ENCODE measurements around the gene CLNK. TPM values are rescaled to one million over a fixed set of nuclear protein-coding genes. Genes with fewer than 3 reads are reported as not detected.

Gene CLNK
- total RNA-seq, 1 donor from 2014 or later, result not detected

DNA sequence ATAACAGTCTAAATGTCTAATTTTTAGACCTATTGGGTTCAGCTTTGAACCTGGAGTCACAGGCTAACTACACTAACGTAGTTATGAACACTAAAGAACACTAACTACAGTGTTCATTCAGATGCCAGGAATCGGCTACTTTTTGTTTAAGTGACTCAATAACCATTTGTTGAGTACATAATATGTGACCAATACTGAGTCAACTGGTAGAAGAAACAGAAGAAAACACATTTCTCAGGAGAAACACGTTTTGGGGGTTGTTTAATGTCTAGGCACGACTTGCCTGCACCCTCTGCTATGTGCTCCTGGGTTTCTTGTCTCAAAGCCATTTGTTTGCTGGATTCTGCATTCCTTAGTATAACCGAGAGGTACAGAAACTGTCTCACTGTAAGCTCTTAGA lies 18.6 kb upstream of the CLNK start:
- Histone ChIP-seq H3K27ac (ENCODE audit: low read depth, low read length) (no peak overlapping the region), H3K36me3 (ENCODE audit: control insufficient read depth in 3 of 3, insufficient read depth in 3 of 3, low read length in 3 of 3) (no peaks in the 10 kb centered on the region), H3K9ac (ENCODE audit: low read depth in 1 of 3, low read length in 3 of 3) (no peak overlapping the region)

DNA sequence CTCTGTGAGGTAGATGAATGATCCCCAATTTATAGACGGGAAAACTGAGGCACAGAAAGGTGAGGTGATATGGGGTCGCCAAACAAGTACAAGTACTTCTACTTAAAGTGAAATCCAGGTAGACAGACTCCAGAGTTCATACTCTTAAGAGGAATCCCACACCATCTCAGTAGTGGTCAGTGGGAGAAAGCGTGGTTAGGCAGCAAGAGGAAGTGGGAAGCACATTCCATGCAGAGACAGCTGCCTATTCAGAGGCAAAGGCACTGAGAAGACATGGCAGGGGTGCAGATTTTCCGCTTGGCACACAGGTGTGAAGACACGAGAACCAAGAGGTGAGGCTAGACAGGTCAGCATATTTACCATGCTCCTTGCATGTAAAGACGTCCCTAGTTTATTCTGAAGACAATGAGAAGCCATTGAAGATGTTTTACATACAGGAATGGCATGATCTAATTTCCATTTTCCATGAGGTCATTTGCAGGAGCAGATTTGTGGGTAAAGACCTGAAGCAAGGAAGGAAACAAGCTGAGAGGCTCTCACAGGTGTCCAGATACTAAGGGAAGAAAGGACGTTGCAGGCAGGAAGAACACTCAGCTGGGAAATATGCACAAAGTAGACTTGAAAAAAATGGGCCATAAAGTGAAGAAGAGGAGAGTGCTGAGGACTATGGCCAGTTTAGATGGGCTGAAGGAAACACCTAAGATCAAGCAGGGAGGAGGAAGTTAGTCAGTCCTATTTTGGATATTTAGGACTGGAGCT lies 17.3 kb upstream of the CLNK start:
- H3K4me3 ChIP-seq (ENCODE audit: low read length in 3 of 3), result no peak overlapping the region
- H3K27ac ChIP-seq (ENCODE audit: low read depth, low read length), result no peak overlapping the region
- no peaks in the 10 kb centered on the region for H3K9me3 ChIP-seq (ENCODE audit: control insufficient read depth in 3 of 3, low read length in 3 of 3)
- H3K36me3 ChIP-seq (ENCODE audit: control insufficient read depth in 3 of 3, insufficient read depth in 3 of 3, low read length in 3 of 3), result no peaks in the 10 kb centered on the region
- H3K27me3 ChIP-seq (ENCODE audit: control insufficient read depth in 3 of 3, insufficient read depth in 3 of 3, low read length in 3 of 3), result no peaks in the 10 kb centered on the region
- H3K9ac ChIP-seq (ENCODE audit: low read depth in 1 of 3, low read length in 3 of 3), result no peak overlapping the region
- no peaks in the 10 kb centered on the region for H3K4me1 ChIP-seq (ENCODE audit: control insufficient read depth in 3 of 3, insufficient read depth in 3 of 3, low read length in 3 of 3)

More for the DNA sequence above, 18.6 kb upstream of the CLNK start:
- no peaks in the 10 kb centered on the region for H3K4me1 ChIP-seq (ENCODE audit: control insufficient read depth in 3 of 3, insufficient read depth in 3 of 3, low read length in 3 of 3)
- H3K9me3 ChIP-seq (ENCODE audit: control insufficient read depth in 3 of 3, low read length in 3 of 3), result no peaks in the 10 kb centered on the region
- no peaks in the 10 kb centered on the region for H3K27me3 ChIP-seq (ENCODE audit: control insufficient read depth in 3 of 3, insufficient read depth in 3 of 3, low read length in 3 of 3)
- H3K4me3 ChIP-seq (ENCODE audit: low read length in 3 of 3), result no peak overlapping the region

DNA sequence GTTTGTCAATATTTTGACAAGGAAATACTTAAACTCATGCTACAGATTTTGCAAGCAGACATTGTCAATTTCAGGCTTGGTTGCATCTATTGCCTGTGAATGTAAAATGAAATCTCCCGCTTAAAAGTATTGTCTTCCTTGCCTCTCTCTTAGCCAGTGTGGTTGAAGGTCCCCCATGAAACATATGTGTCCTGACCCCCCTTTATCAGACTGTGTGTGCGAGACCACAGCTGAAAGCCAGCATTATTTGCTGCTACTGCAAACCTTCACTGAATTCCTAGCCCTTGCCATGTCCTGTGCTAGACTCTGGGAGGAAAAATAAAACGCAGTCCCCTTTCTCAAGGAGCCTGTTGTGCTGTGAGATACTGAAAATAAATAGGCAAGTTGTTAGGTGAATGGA lies 16.6 kb upstream of the CLNK start:
- H3K36me3 ChIP-seq (ENCODE audit: control insufficient read depth in 3 of 3, insufficient read depth in 3 of 3, low read length in 3 of 3), result no peaks in the 10 kb centered on the region
- no peak overlapping the region for H3K9ac ChIP-seq (ENCODE audit: low read depth in 1 of 3, low read length in 3 of 3)
- H3K27ac ChIP-seq (ENCODE audit: low read depth, low read length), result no peak overlapping the region
- H3K4me1 ChIP-seq (ENCODE audit: control insufficient read depth in 3 of 3, insufficient read depth in 3 of 3, low read length in 3 of 3), result no peaks in the 10 kb centered on the region
- no peak overlapping the region for H3K4me3 ChIP-seq (ENCODE audit: low read length in 3 of 3)
- no peaks in the 10 kb centered on the region for H3K27me3 ChIP-seq (ENCODE audit: control insufficient read depth in 3 of 3, insufficient read depth in 3 of 3, low read length in 3 of 3)
- H3K9me3 ChIP-seq (ENCODE audit: control insufficient read depth in 3 of 3, low read length in 3 of 3), result no peaks in the 10 kb centered on the region

DNA sequence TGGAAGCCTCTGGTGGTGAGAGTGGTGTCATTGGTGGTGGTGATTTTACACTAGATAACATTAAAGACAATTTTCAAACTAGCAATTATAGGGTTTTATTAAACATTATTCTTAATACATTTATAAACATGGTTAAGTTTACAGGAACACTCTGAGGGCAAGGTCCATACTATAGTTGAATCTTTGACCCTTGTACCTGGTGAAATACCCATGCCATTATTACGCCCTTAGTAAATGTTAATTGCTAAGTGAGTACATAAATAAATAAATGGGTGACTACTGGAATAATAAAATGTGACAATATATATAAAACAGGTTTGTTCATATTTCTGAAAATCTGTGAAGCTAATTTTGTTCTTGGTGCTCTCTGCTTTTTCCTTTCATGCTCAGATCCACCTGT lies 13.6 kb upstream of the CLNK start:
- H3K9me3 ChIP-seq (ENCODE audit: control insufficient read depth in 3 of 3, low read length in 3 of 3), result no peaks in the 10 kb centered on the region
- no peaks in the 10 kb centered on the region for H3K36me3 ChIP-seq (ENCODE audit: control insufficient read depth in 3 of 3, insufficient read depth in 3 of 3, low read length in 3 of 3)
- no peak overlapping the region for H3K4me3 ChIP-seq (ENCODE audit: low read length in 3 of 3)
- no peaks in the 10 kb centered on the region for H3K27me3 ChIP-seq (ENCODE audit: control insufficient read depth in 3 of 3, insufficient read depth in 3 of 3, low read length in 3 of 3)
- H3K4me1 ChIP-seq (ENCODE audit: control insufficient read depth in 3 of 3, insufficient read depth in 3 of 3, low read length in 3 of 3), result no peaks in the 10 kb centered on the region
- no peak overlapping the region for H3K27ac ChIP-seq (ENCODE audit: low read depth, low read length)
- H3K9ac ChIP-seq (ENCODE audit: low read depth in 1 of 3, low read length in 3 of 3), result no peak overlapping the region

DNA sequence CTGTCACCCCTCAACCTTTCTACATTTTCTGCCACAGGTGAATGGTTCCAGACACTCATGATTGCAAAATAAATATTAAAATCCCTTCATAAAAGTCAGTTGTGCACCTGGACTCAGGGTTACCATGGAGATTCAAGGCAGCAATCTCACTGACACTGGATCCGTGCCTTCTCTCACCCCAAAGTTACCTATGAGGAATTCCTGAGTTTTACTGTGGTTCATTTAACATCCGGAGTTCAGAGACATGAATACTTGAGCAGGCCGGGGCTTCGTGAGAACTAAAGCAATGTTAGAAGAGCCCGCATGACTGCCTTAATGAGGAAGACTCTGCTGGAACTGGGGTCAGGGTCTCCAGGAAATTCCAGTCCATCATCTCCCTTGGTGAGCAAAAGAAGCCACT lies 12.5 kb upstream of the CLNK start:
- H3K4me3 ChIP-seq (ENCODE audit: low read length in 3 of 3), result no peak overlapping the region
- no peaks in the 10 kb centered on the region for H3K27me3 ChIP-seq (ENCODE audit: control insufficient read depth in 3 of 3, insufficient read depth in 3 of 3, low read length in 3 of 3)
- H3K27ac ChIP-seq (ENCODE audit: low read depth, low read length), result no peak overlapping the region
- H3K36me3 ChIP-seq (ENCODE audit: control insufficient read depth in 3 of 3, insufficient read depth in 3 of 3, low read length in 3 of 3), result no peaks in the 10 kb centered on the region
- no peaks in the 10 kb centered on the region for H3K4me1 ChIP-seq (ENCODE audit: control insufficient read depth in 3 of 3, insufficient read depth in 3 of 3, low read length in 3 of 3)
- no peaks in the 10 kb centered on the region for H3K9me3 ChIP-seq (ENCODE audit: control insufficient read depth in 3 of 3, low read length in 3 of 3)
- no peak overlapping the region for H3K9ac ChIP-seq (ENCODE audit: low read depth in 1 of 3, low read length in 3 of 3)

DNA sequence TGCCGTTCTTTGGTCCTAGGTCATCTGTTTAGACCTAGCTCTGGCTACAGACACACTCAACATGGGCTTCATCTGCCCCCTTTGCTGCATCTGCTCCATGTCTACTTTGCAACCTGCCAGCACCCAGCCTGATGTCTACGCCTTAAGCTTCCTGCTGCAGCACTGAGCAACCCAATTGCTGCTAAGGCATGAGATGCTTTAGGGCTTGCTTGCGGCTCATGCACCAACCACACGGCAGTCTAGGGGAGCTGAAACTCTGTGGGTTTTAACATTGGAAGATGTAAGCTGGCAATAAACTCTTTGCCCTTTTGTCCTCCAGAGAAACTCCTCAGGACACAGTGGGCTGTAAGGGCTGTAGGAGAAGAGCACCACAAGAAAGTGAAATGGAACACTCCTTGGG lies 11.7 kb upstream of the CLNK start:
- H3K9ac ChIP-seq (ENCODE audit: low read depth in 1 of 3, low read length in 3 of 3), result no peak overlapping the region
- H3K36me3 ChIP-seq (ENCODE audit: control insufficient read depth in 3 of 3, insufficient read depth in 3 of 3, low read length in 3 of 3), result no peaks in the 10 kb centered on the region
- H3K4me3 ChIP-seq (ENCODE audit: low read length in 3 of 3), result no peak overlapping the region
- no peak overlapping the region for H3K27ac ChIP-seq (ENCODE audit: low read depth, low read length)
- H3K4me1 ChIP-seq (ENCODE audit: control insufficient read depth in 3 of 3, insufficient read depth in 3 of 3, low read length in 3 of 3), result no peaks in the 10 kb centered on the region
- H3K27me3 ChIP-seq (ENCODE audit: control insufficient read depth in 3 of 3, insufficient read depth in 3 of 3, low read length in 3 of 3), result no peaks in the 10 kb centered on the region
- H3K9me3 ChIP-seq (ENCODE audit: control insufficient read depth in 3 of 3, low read length in 3 of 3), result no peaks in the 10 kb centered on the region

DNA sequence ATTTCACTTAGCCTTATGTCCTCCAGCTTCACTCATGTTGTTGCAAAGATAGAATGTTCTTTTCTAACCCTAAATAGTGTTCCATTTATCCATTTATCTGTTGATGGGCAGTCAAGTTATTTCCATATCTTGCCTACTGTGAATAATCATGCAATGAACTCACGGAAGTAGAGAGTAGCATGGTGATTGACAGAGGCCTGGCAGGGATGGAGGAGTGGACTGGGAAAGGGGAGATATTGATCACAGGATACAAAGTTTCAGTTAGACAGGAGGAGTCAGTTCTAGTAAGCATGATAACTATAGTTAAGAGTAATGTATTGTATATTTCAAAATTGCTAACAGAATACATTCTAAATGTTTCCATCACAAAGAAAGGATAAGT lies 10.3 kb upstream of the CLNK start:
- H3K27me3 ChIP-seq (ENCODE audit: control insufficient read depth in 3 of 3, insufficient read depth in 3 of 3, low read length in 3 of 3), result no peaks in the 10 kb centered on the region
- H3K36me3 ChIP-seq (ENCODE audit: control insufficient read depth in 3 of 3, insufficient read depth in 3 of 3, low read length in 3 of 3), result no peaks in the 10 kb centered on the region
- H3K4me1 ChIP-seq (ENCODE audit: control insufficient read depth in 3 of 3, insufficient read depth in 3 of 3, low read length in 3 of 3), result no peaks in the 10 kb centered on the region
- no peak overlapping the region for H3K27ac ChIP-seq (ENCODE audit: low read depth, low read length)
- H3K9ac ChIP-seq (ENCODE audit: low read depth in 1 of 3, low read length in 3 of 3), result no peak overlapping the region
- no peaks in the 10 kb centered on the region for H3K9me3 ChIP-seq (ENCODE audit: control insufficient read depth in 3 of 3, low read length in 3 of 3)
- no peak overlapping the region for H3K4me3 ChIP-seq (ENCODE audit: low read length in 3 of 3)

DNA sequence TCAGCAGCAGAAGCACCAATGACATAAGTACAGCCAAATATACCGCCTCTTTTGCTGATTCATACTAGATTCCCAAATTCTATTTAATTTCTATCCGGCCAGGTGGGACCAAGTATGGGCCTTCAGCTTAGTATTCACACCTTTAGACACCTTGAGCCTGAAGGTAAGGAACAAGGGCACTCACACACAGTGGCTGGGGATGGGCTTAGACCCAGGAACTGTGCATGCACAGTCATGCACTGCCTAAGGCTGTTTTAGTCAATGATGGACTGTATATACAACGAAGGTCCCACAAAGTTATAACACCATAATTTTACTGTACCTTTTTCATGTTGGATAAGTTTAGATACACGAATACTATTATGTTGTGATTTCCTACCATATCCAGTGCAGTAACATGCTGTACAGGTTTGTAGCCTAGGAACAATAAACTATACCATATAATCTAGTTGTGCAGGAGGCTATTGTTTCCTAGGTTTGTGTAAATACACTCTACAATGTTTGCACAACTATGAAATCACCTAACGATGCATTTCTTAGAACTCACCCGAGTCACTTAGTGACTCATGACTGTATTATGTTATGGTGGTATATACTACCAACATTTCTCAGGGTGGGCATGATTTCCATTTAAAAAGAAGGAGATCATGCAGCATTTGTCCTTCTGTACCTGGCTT lies 9.7 kb upstream of the CLNK start:
- Histone ChIP-seq H3K4me1 (ENCODE audit: control insufficient read depth in 3 of 3, insufficient read depth in 3 of 3, low read length in 3 of 3) (no peaks in the 10 kb centered on the region), H3K27me3 (ENCODE audit: control insufficient read depth in 3 of 3, insufficient read depth in 3 of 3, low read length in 3 of 3) (no peaks in the 10 kb centered on the region)

DNA sequence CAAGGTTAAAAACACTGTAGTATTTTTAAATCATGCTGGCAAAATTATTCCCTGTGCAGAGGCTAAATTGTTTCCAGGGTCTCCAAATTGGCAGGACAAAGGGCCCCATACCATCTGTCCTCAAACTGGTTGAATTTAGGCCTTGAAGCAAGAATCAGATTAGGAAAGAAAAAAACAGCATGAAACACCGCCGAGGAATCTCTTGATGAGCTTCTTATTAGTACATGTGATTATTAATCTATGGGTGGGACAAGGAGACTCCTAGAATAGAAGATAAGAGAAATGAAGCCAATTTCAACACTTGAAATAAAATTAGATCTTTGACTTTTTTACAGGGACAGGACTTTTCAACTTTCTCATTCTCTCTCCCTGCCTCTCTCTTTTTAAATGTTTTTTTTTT lies 7.1 kb upstream of the CLNK start:
- H3K4me3 ChIP-seq (ENCODE audit: low read length in 3 of 3), result no peak overlapping the region
- no peaks in the 10 kb centered on the region for H3K27me3 ChIP-seq (ENCODE audit: control insufficient read depth in 3 of 3, insufficient read depth in 3 of 3, low read length in 3 of 3)
- H3K4me1 ChIP-seq (ENCODE audit: control insufficient read depth in 3 of 3, insufficient read depth in 3 of 3, low read length in 3 of 3), result no peaks in the 10 kb centered on the region
- H3K36me3 ChIP-seq (ENCODE audit: control insufficient read depth in 3 of 3, insufficient read depth in 3 of 3, low read length in 3 of 3), result no peaks in the 10 kb centered on the region
- H3K27ac ChIP-seq (ENCODE audit: low read depth, low read length), result no peak overlapping the region
- H3K9ac ChIP-seq (ENCODE audit: low read depth in 1 of 3, low read length in 3 of 3), result no peak overlapping the region
- peaks cover 0 to 2% (median 0%) of the 10 kb centered on the region in 3 donors for H3K9me3 ChIP-seq (ENCODE audit: control insufficient read depth in 3 of 3, low read length in 3 of 3)

More for the DNA sequence above, 9.7 kb upstream of the CLNK start:
- Histone ChIP-seq H3K36me3 (ENCODE audit: control insufficient read depth in 3 of 3, insufficient read depth in 3 of 3, low read length in 3 of 3) (no peaks in the 10 kb centered on the region), H3K9ac (ENCODE audit: low read depth in 1 of 3, low read length in 3 of 3) (no peak overlapping the region), H3K9me3 (ENCODE audit: control insufficient read depth in 3 of 3, low read length in 3 of 3) (peaks cover 0 to 2% (median 0%) of the 10 kb centered on the region in 3 donors), H3K4me3 (ENCODE audit: low read length in 3 of 3) (no peak overlapping the region), H3K27ac (ENCODE audit: low read depth, low read length) (no peak overlapping the region)

DNA sequence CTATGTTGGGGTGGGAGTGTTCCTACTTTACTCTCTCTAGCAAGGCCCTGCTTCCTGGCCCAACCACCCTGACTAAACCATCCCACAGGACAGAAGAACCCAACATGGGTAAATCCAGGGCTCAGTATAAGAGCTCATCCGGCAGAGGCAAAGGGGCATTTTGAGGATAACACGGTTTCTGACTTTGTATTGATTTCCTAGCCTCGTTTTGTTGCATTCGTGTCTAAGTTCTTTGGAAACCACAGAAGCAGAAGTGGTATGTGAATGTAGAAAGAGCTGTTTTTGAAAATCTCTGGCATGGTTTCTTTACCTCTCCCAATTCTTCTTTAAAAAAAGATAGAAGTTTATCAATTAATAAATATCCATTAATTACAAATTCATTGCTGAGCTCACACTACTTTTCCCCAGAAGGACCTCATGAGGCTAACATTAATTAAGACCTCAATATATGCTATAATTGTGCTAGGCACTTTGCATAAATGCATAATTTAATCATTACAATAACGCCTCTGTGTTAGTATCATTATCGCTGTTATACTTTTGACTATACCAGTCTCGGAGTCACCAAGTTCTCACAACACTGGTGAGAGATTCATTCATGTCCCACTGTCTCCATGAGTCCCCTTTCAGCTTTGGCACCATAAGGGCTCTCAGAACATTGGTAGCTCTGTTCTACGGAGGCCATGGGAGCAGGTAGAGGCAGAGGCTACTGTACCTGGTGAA lies 5.8 kb upstream of the CLNK start:
- H3K27ac ChIP-seq (ENCODE audit: low read depth, low read length), result no peak overlapping the region
- no peaks in the 10 kb centered on the region for H3K36me3 ChIP-seq (ENCODE audit: control insufficient read depth in 3 of 3, insufficient read depth in 3 of 3, low read length in 3 of 3)
- H3K27me3 ChIP-seq (ENCODE audit: control insufficient read depth in 3 of 3, insufficient read depth in 3 of 3, low read length in 3 of 3), result no peaks in the 10 kb centered on the region
- no peak overlapping the region for H3K4me3 ChIP-seq (ENCODE audit: low read length in 3 of 3)
- H3K4me1 ChIP-seq (ENCODE audit: control insufficient read depth in 3 of 3, insufficient read depth in 3 of 3, low read length in 3 of 3), result no peaks in the 10 kb centered on the region
- H3K9ac ChIP-seq (ENCODE audit: low read depth in 1 of 3, low read length in 3 of 3), result no peak overlapping the region
- H3K9me3 ChIP-seq (ENCODE audit: control insufficient read depth in 3 of 3, low read length in 3 of 3), result peaks cover 0 to 2% (median 0%) of the 10 kb centered on the region in 3 donors
